ENCODE results near the gene SHLD2.
A peak's percentile ranks its signal among the peaks of the same experiment; 100 is the strongest.
"Not testable (repeated sequence)": the region's sequence is repeated elsewhere in the genome, so short reads cannot be mapped to it uniquely, and the experiment has no call there.

Gene SHLD2, protein sequence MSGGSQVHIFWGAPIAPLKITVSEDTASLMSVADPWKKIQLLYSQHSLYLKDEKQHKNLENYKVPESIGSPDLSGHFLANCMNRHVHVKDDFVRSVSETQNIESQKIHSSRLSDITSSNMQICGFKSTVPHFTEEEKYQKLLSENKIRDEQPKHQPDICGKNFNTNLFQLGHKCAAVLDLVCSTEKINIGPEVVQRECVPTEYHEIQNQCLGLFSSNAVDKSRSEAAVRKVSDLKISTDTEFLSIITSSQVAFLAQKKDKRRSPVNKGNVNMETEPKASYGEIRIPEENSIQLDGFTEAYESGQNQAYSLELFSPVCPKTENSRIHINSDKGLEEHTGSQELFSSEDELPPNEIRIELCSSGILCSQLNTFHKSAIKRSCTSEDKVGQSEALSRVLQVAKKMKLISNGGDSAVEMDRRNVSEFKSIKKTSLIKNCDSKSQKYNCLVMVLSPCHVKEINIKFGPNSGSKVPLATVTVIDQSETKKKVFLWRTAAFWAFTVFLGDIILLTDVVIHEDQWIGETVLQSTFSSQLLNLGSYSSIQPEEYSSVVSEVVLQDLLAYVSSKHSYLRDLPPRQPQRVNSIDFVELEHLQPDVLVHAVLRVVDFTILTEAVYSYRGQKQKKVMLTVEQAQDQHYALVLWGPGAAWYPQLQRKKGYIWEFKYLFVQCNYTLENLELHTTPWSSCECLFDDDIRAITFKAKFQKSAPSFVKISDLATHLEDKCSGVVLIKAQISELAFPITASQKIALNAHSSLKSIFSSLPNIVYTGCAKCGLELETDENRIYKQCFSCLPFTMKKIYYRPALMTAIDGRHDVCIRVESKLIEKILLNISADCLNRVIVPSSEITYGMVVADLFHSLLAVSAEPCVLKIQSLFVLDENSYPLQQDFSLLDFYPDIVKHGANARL

DNA sequence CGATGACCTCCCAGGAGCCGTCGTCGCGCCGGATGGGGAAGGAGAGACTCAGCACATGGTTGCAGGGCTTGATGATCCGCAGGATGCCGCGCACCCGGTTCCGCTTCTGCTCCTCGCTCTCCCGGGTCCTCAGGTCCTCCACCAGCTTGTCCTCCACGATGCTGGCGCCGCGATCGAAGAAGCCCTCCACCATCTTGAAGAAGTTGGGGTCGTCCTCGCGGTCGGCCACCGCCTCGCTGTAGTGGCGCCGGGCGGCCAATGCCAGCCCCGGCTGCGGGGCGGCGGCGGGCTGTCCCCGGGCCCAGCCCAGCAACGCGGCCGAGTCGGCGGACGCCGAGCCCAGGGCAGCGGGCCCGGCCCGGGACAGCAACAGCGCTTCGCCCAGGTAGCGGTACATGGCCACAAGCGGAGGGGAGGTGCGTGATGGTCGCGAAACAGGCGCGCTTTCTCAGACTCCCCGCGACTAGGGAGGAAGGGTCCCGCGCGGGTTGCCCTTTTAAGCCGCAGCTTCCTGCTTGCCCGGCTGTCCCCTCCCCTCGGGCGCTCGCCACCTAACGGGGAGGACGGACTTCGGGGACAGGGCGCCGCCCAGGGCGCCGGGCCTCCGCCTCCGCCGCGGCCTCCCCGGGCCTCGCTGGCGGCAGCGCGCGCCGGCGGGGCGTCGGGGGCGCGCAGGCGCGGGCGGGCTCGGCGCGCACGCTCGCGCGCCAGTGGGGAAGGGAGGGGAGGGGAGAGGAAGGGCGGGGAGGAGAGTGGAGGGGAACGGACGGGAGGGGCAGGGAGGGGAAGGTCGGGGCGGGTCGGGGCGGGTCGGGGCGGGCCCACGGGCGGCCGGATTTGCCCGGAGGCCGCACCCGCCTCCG lies at the start of gene SHLD2, which contains the start of gene GLUD1:
SHLD2 (plus strand) TSS at position 834 of the 863 bp plus-strand sequence. CDS start 56,149 bp downstream, outside the sequence.
GLUD1 (minus strand) TSS at position 471 of the 863 bp plus-strand sequence; CDS start at position 397, 74 bp downstream.
- peak; percentile 62 for DNase-seq (ENCODE audit: low read depth)

DNA sequence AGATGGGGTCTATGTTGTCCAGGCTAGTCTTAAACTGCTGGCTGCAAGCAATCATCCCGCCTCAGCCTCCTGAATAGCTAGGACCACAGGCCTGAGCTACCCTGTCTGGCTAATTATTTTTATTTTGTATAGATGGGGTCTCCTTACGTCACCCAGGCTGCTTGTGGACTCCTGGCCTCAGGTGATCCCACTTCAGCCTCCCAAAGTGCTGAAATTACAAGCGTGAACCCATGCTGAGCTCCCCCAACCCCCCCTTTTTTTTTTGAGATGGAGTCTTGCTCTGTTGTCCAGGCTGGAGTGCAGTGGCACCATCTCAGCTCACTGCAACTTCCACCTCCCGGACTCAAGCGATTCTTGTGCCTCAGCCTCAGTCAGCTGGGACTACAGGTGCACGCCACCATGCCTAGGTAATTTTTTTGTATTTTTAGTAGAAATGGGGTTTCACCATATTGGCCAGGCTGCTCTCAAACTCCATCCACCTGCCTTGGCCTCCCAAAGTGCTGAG lies 49.5 kb upstream of the SHLD2 start:
- DNase-seq (ENCODE audit: low read depth) = no peak

DNA sequence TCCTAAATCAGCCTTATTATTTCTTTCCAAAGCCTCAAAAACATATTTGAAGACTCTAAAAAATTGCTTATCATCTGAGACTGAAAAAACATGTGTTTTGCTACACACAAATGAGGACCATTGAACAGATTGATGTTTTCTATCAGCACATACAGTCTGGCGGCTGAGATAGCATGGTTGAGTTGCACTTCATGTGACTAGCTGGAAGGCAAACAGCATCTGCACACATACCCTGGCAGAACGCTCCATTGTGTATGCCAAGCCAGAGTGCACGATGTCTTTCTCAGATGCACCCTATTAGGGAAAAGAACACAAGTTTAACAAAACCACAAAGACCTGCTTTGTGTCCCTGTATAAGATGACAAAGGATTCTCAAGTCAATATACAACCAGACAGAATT lies 41.9 kb upstream of the SHLD2 start:
- DNase-seq (ENCODE audit: low read depth) = no peak

DNA sequence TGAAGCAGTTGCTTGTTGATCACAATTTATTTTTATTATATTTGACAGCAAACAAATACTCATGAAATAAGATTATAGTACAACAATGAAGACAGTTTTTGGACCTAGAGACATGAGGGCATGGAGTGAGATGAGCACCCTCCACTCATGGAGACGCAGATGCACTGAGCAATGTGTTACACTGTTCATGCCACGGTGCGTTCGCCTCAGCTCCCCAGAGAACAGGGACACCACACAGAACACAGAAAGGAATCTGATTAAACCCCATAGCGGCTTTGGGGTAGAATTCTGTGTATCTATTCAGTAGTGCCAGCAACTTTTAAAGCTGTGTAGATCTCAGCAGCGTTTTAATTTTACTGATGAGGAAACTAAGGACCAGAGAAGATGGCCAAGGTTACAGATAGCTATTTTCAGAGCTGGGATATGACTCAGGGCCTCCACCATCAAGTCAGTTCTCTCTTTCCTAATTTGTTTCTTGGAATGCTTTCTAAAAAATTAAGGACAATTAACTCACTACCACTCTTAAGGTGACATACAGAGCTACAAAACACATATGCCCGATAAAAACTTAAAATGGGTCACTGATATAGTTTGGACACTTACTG lies 41.3 kb upstream of the SHLD2 start:
- DNase-seq (ENCODE audit: low read depth) = no peak

DNA sequence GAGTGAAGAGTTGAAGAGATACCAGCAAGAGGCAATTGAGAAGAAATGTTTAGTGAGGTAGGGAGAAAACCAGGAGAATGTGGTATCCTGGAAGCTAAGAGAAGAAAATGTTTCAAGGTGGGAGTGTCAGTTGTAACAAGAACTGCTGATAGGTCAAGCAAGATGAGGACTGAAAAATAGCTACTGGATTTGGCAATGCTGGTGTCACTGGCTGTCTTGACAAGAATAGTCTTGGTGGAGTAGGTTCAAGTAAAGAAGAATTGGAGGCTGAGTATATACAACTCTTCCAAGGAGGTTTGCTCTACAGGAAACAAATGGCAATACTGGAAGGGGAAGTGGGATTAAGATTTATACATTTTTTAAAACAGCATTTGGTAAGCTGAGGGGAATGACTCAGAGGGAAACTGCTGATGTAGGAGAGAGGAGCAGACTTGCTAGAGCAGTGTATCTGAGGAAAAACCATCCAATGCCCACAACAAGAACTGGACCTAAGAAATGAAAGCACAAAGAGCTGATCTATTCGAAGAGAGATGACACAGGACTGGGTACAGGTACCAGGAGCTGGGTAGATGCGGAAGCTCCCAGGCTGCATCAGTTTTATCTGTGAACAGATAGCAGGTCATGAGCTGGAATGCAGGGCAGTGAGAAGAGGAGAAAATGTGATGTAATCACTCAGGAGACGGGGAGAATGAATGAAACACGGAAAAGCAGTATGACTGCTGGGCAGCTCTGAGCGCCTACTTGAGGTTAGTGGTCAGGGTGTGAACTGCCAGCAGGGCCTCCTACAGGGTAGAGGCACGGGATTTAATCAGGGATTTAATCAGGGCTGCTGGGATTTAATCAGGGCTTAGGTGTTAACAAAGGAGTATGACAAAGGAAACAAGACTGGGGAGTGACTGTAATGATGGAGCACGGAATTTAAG lies 40.4 kb upstream of the SHLD2 start:
- no peak for DNase-seq (ENCODE audit: low read depth)

DNA sequence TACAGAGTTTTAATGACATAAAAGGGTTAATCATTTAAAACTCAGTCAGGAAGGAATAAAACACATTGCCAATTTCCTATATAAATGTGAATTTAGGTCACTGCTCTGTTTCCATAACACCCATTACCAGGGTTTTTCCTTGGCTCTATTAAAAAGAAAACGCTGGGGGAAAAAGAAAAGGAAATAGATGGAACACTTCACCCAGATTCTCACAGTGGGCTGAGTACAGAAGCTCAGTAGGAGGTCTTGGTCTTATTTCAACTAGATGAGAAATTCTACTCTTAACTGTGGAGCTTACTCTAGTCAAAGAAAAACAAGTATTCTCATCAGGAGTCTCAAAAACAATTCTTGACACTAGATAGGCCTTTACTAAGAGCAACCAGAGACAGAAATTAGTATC lies 36.8 kb upstream of the SHLD2 start:
- no peak for DNase-seq (ENCODE audit: low read depth)

DNA sequence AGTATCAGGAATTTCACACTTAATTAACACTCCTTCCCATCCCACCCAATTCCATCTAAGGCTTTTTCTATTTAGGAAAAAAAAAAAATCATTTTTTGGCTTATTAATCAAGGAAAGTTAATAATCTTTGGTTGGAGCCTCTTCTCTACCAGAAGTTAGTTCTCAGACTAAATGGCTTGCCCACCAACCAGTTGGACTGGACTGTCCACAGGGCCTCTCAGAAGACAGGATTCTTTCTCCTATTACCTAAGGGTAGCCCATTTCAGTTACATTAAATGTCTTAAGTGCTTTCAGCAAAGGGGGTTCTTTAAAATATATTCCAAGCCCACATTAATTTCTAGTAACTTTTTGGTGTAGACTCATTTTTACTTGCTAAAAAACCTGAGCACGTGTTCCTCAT lies 35.6 kb upstream of the SHLD2 start:
- DNase-seq (ENCODE audit: low read depth) = no peak

DNA sequence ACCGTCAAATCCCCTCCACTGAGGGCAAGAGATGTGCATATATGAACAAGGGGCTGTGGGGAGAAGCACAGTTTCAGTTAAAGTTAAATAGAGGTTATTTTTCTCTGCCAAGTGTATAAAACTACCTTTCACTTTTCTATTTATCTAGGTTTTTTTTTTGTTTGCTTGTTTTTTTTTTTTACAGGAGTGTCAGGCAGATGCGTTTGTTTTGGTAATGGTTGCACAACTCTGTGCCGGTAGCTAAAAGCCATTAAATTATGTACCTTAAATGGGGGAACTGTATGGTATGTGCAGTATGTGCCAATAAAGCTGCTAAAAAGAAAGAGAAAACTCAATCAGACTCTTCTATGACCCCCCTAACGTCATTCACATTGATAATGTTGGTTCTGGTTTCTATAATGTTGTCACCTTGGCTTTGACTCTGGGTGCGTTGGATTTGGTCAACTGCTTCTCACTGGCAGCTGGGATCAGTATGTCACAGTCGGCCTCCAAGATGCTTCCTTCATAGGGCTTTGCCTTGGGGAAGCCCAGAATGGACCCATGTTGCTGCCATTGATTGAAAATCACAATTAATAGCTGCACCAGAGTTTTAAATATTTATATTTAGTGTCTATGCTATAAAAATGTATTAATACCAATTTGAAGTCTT lies 34.6 kb upstream of the SHLD2 start:
- DNase-seq (ENCODE audit: low read depth) = no peak

DNA sequence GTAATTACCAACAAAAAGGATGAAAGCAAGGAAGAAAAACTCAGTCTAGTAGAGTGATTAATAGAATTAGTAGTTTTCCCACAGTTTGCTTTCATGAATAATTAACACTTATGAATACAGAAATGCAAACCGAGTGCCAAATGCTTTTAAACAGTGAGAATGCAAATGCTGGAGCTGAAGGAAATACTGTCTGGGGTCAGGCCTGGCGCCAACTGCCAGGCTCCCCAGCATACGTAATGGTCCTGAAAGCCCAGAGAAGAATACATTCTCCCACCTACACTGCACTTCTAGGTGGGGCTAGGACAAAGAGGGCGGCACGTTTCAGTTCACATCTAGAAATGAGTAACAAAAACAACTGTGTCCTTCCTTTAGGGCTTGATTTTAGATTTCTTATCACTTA lies 30.4 kb upstream of the SHLD2 start:
- no peak for DNase-seq (ENCODE audit: low read depth)

DNA sequence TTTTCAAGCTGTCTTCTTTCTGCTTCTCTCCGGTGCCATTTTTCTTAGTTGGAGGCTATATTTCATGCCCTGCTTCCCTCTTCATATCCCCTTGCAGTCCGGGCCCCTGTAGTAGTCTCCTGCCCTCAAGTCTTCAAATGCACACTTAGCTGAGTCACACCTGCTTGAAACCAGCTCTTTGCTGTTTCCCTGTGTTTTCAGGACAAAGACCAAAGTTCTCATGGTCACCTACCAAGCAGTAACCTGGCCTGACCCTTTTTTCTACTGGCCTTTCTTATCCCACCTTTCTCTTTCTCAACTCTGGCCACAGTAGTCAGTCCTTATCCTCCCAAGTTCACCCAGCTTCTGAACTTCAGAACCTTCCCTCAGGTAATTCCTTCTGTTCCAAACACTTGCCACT lies 28.8 kb upstream of the SHLD2 start:
- no peak for DNase-seq (ENCODE audit: low read depth)

DNA sequence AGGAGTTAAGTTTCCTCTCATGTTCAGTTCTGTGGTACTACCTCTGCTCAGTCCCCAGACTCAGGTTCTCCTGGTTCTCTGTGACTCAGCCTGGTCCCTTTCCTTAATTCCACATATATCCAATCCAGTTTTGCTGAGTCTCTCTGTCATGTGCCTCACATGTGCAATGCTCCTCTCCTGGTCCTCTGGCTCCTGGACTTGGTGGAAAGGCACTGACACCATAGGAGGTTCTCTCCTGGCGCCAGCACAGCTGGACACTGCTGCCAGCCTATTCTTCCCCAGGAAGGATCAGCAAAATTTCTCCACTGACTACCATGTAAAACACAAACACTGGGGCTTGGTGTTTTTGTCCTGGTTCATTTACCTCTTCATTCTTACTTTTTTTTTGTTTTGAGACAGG lies 28.1 kb upstream of the SHLD2 start:
- DNase-seq (ENCODE audit: low read depth) = no peak

DNA sequence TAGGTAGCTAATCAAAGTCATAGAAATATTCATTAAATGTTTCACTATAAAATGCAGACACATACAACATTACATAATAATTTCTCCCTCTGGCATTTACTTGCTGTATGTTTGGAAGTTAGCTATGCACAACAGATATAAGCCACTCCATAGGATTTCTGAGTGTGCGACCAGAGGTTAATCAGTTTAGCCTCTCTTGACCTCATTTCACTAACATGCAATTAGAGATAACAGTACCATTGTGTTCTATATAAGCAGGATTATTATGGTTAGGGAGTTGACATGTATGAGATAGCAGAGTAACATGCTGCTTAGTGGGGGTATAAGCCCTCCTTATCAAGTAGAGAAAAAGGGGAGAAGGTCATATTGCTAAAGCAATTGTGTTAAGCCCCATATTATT lies 26.7 kb upstream of the SHLD2 start:
- DNase-seq (ENCODE audit: low read depth) = no peak

DNA sequence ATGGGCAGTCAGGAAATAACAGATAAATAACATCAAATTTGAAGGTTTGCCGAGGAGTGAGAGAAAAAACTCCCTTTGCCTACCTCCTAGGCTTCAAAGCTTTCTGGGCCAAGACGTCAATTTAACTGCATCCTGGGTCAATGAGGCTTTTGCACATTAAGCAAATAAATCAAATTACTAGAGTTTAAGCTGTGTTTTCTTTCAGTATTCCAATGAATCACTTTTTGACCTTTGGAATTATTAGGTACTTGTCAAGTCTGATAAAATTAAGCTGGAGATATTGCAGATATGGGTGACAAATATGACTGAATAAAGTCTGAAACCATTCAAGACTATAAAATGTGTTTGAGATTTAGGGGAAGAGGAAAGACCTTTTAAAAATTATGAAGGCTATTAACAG lies 22.6 kb upstream of the SHLD2 start:
- DNase-seq (ENCODE audit: low read depth) = no peak

DNA sequence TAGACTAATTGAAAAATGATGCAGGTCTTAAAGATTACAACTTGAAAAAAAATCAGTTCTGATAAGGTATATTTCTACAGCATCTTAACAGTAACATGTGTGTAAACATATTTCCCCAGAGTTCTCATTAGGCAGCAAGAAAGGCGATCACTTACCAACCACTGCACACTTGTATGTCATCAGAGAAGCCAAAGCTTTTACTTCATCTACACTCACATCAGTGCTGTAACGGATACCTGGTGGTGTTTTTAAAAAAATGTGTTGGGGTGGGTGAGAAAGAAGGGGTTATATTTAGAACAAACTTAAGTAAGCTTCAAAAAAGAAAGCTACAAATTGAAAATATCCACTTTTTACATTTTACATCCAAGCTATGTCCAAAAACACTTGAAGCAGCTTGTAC lies 18.6 kb upstream of the SHLD2 start:
- DNase-seq (ENCODE audit: low read depth) = not testable (repeated sequence)

DNA sequence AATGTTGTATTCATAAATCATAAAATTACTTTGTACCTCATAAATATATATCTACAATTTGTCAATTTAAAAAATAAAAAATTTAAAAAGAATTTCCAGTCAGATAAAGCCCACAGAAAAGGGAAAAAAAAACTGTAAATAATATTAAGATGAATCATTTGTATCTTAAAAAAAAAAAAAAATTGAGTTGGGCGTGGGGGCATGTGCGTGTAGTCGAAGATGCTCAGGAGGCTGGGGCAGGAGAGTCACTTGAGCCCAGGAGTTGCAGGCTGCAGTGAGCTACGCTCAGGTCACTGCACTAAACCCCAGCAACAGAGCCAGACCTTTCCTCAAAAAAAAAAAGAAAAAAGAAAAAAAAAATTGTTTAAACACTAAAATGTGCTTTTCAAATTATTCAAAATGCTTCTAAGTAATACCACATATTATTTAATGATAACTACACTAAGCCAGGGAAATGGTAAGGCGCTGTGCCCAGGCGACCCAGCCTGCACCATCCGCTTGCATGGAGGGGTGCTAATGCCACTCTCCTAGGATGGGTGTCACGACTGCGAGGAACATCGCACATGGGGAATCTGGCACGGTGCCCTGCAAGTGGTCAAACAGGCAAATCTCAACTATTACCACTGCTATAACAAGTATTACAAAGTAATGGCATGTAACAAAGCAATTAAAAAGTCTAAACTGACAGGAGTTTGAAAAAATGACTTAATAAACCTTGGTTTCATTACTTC lies 15.7 kb upstream of the SHLD2 start:
- DNase-seq (ENCODE audit: low read depth) = no peak

DNA sequence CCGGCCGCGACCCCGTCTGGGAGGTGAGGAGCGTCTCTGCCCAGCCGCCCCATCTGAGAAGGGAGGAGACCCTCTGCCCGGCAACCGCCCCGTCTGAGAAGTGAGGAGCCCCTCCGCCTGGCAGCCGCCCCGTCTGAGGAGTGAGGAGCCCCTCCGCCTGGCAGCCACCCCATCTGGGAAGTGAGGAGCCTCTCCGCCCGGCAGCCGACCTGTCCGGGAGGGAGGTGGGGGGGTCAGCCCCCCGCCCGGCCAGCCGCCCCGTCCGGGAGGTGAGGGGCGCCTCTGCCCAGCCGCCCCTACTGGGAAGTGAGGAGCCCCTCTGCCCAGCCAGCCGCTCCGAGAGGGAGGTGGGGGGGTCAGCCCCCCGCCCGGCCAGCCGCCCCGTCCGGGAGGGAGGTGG lies 14.4 kb upstream of the SHLD2 start:
- DNase-seq (ENCODE audit: low read depth) = not testable (repeated sequence)

DNA sequence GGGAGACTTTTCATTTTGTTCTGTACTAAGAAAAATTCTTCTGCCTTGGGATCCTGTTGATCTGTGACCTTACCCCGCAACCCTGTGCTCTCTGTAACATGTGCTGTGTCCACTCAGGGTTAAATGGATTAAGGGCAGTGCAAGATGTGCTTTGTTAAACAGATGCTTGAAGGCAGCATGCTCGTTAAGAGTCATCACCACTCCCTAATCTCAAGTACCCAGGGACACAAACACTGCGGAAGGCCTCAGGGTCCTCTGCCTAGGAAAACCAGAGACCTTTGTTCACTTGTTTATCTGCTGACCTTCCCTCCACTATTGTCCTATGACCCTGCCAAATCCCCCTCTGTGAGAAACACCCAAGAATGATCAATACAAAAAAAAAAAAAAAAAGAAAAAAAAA lies 13.4 kb upstream of the SHLD2 start:
- not testable (repeated sequence) for DNase-seq (ENCODE audit: low read depth)

DNA sequence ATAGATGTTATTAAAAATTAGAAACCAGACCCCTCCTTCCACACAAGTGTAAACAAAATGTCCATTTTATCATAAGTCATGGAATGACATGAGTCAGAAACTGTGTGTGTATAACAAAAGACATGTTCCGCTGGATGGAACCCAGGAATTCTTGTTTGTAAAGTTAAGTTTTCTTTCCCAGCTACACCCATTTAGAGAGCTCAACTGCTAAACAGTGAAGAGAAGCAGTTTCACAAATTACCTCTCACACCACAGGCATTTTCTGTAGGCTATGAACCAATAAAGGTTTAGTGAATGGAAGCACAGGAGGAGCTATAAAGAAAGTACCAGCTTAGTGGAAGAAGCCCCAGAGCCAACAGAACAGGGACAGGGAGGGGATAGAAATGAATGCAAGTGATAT lies 12.8 kb upstream of the SHLD2 start:
- DNase-seq (ENCODE audit: low read depth) = not testable (repeated sequence)

Measured in stimulated activated CD8-positive, alpha-beta memory T cell treated with anti-CD3 and anti-CD28 coated beads, Interleukin-15, amount 100 ng/mL, for 1 hour (primary cell).